Dermis blood vessel endothelial cell (primary cell): ENCODE measurements around the gene TBC1D3D. TPM values are rescaled to one million over a fixed set of nuclear protein-coding genes. Genes with fewer than 3 reads are reported as not detected.
"Not testable (repeated sequence)": the region's sequence is repeated elsewhere in the genome, so short reads cannot be mapped to it uniquely, and the experiment has no call there.

Source experiments
- DNase-seq: peaks from one replicate; pipeline ENCODE4 v3.0.0; 2010
- total RNA-seq: library from RNA; depleted of rRNA; stranded (reverse); fragments of >200 nt; gene quantifications from 2 replicates; pipeline ENCODE4 v1.2.3, GENCODE V29; 2014

TBC1D3D gene
- 0.65 TPM in 1 of 2 replicates, not detected in the other for total RNA-seq

GRCh38 chr17:38003676-38004075 is at the start of gene TBC1D3D:
Gene TBC1D3D (plus strand): TSS chr17:38003976. CDS start chr17:38005561, 1,585 bp downstream.
- not testable (repeated sequence) for DNase-seq

- DNase-seq = not testable (repeated sequence)
Measured at GRCh38 chr17:37988960-37989359, 14.8 kb upstream of the TBC1D3D start, which contains the start of gene TBC1D3L. Gene TBC1D3L (minus strand): TSS chr17:37989060. CDS start chr17:37987520, 1,540 bp downstream.

Other genes with a start within 250 kb of the TBC1D3D start
- gene TBC1D3K, start 79.6 kb upstream of the TBC1D3D start, total RNA-seq = not detected in 2 replicates
- gene TBC1D3L, start 14.9 kb upstream of the TBC1D3D start, total RNA-seq = 1.9 and 4.9 TPM in 2 replicates
- 0.56 TPM in 1 of 2 replicates, not detected in the other for gene TBC1D3C, start 64.7 kb downstream of the TBC1D3D start, total RNA-seq
- not detected in 2 replicates for gene TBC1D3E, start 124.0 kb downstream of the TBC1D3D start, total RNA-seq
- gene TBC1D3, start 188.6 kb downstream of the TBC1D3D start, total RNA-seq = not detected in 2 replicates